Measurements from ENCODE around the gene MYO7B.

The MYO7B gene

DNA sequence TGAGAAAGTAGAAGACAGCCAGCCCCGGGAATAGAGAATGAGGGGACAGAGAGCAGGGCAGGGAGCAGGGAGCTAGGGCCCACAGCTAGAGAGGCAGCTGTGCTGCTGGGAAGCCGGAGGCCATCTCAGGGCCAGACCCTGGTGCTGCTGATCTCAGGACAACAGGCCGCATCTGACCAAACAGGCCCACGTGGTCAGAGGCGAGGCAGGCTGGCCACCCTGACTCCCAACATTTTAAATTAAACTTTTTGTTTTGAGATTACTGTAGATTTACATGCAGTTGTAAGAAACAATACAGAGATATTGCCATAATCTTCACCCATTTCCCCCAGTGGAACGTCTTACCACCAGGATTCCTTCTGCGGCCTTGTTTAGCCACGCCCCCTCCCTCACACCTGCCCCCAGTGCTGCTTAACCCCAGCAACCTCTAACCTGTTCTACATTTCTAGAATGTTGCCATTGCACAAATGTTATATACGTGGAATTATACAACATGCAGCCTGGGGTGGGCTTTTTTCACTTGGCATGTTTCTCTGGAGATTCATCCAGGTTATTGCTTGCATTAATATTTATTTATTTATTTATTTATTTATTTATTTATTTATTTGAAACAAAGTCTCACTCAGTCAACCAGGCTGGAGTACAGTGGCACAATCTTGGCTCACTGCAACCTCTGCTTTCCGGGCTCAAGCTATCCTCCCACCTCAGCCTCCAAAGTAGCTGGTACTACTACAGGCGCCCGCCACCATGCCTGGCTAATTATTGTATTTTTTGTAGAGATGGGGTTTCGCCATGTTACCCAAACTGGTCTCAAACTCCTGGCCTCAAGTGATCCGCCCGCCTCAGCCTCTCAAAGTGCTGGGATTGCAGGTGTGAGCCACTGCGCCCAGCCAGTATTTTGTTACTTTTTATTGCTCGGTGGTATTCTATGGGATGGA, 61.8 kb downstream of the MYO7B start:
- H3K9me2 ChIP-seq (replicated peaks; ENCODE audit: insufficient read depth, low read length), result no peaks in the 10 kb centered on the region
- H3K9ac ChIP-seq (ENCODE audit: low read length), result no peak overlapping the region
- no peaks in the 10 kb centered on the region for H3K4me1 ChIP-seq (ENCODE audit: low read length)
- H3K79me2 ChIP-seq (ENCODE audit: low read length), result no peaks in the 10 kb centered on the region
- H3F3A ChIP-seq (ENCODE audit: insufficient read depth, low read length), result no peaks in the 10 kb centered on the region
- H3K27ac ChIP-seq (ENCODE audit: low read length), result no peak overlapping the region
- no peaks in the 10 kb centered on the region; the same call in 1 of the 2 replicates for H3K27me3 ChIP-seq (replicated peaks; ENCODE audit: insufficient read depth, low read length)
- H3K9me3 ChIP-seq (replicated peaks; ENCODE audit: insufficient read depth, low read length), result no peaks in the 10 kb centered on the region
- no peak overlapping the region for H3K4me3 ChIP-seq (ENCODE audit: low read length)
- TF ChIP-seq, protein P1, sequence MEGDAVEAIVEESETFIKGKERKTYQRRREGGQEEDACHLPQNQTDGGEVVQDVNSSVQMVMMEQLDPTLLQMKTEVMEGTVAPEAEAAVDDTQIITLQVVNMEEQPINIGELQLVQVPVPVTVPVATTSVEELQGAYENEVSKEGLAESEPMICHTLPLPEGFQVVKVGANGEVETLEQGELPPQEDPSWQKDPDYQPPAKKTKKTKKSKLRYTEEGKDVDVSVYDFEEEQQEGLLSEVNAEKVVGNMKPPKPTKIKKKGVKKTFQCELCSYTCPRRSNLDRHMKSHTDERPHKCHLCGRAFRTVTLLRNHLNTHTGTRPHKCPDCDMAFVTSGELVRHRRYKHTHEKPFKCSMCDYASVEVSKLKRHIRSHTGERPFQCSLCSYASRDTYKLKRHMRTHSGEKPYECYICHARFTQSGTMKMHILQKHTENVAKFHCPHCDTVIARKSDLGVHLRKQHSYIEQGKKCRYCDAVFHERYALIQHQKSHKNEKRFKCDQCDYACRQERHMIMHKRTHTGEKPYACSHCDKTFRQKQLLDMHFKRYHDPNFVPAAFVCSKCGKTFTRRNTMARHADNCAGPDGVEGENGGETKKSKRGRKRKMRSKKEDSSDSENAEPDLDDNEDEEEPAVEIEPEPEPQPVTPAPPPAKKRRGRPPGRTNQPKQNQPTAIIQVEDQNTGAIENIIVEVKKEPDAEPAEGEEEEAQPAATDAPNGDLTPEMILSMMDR (IDR thresholded peaks at IDR 0.05; ENCODE audit: low read length), result no peak
- TF ChIP-seq EZH2 (optimal IDR thresholded peaks at IDR 0.05; ENCODE audit: low read depth, low read length) (no peak), EZH2phosphoT487 (IDR thresholded peaks at IDR 0.05; ENCODE audit: low read length) (no peak)
- no peaks in the 10 kb centered on the region for H4K20me1 ChIP-seq (ENCODE audit: insufficient read depth, low read length)
- H3K36me3 ChIP-seq (replicated peaks; ENCODE audit: insufficient read depth, low read length), result no peaks in the 10 kb centered on the region
- no peak for DNase-seq
- H2AFZ ChIP-seq (ENCODE audit: low read length), result no peak overlapping the region
- no peak overlapping the region for H3K4me2 ChIP-seq (ENCODE audit: low read depth, low read length)

DNA sequence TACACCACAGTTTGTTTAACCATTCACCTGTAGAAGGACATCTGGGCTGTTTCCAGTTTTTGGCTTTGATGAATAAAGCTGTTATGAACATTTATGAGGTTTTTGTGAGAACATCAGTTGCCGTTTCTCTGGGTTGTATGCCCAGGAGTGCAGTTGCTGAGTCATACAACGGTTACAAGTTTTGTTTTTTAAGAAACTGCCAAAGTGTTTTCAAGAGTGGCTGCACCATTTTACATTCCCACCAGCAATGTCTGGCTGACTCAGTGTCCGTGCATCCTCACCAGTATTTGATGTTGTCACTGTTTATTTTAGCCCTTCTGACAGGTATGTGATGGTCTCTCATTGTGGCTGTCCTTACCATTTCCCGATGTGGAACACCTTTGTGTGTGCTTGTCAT, 62.5 kb downstream of the MYO7B start:
- H3K4me1 ChIP-seq (ENCODE audit: low read length), result no peaks in the 10 kb centered on the region

DNA sequence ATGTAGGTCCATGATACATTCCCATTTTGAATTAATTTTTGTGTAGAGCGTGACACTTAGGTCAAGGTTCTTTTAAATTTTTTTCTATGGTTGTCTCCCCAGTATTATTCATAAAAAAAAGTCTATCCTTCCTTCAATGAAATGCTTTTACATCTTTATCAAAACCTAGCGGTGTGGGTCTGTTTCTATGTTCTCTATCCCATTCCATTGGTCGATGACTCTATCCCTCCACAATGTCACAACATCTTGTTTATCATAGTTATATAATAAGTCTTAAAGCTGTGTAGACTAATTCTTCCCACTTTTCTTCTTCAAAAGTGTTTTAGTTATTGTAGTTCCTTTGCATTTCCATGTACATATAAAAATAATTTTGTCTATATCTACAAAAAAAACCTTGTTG, 63.2 kb downstream of the MYO7B start:
- Histone ChIP-seq H2AFZ (ENCODE audit: low read length) (no peak overlapping the region), H3K9ac (ENCODE audit: low read length) (no peak overlapping the region), H3F3A (ENCODE audit: insufficient read depth, low read length) (no peaks in the 10 kb centered on the region), H3K27me3 (replicated peaks; ENCODE audit: insufficient read depth, low read length) (no peaks in the 10 kb centered on the region; the same call in 1 of the 2 replicates), H3K36me3 (replicated peaks; ENCODE audit: insufficient read depth, low read length) (no peaks in the 10 kb centered on the region), H3K4me3 (ENCODE audit: low read length) (no peak overlapping the region), H4K20me1 (ENCODE audit: insufficient read depth, low read length) (no peaks in the 10 kb centered on the region), H3K9me2 (replicated peaks; ENCODE audit: insufficient read depth, low read length) (no peaks in the 10 kb centered on the region), H3K27ac (ENCODE audit: low read length) (no peak overlapping the region), H3K4me2 (ENCODE audit: low read depth, low read length) (no peak overlapping the region), H3K4me1 (ENCODE audit: low read length) (no peaks in the 10 kb centered on the region), H3K9me3 (replicated peaks; ENCODE audit: insufficient read depth, low read length) (no peaks in the 10 kb centered on the region), H3K79me2 (ENCODE audit: low read length) (no peaks in the 10 kb centered on the region)
- no peak for TF ChIP-seq EZH2 (optimal IDR thresholded peaks at IDR 0.05; ENCODE audit: low read depth, low read length)
- TF ChIP-seq EZH2phosphoT487 (IDR thresholded peaks at IDR 0.05; ENCODE audit: low read length), result no peak
- TF ChIP-seq, protein P1 (IDR thresholded peaks at IDR 0.05; ENCODE audit: low read length), result no peak
- no peak for DNase-seq

More for the DNA sequence above, 62.5 kb downstream of the MYO7B start:
- Histone ChIP-seq H3K36me3 (replicated peaks; ENCODE audit: insufficient read depth, low read length) (no peaks in the 10 kb centered on the region), H3K79me2 (ENCODE audit: low read length) (no peaks in the 10 kb centered on the region), H3K9me3 (replicated peaks; ENCODE audit: insufficient read depth, low read length) (no peaks in the 10 kb centered on the region), H3K9ac (ENCODE audit: low read length) (no peak overlapping the region), H3F3A (ENCODE audit: insufficient read depth, low read length) (no peaks in the 10 kb centered on the region), H2AFZ (ENCODE audit: low read length) (no peak overlapping the region), H3K9me2 (replicated peaks; ENCODE audit: insufficient read depth, low read length) (no peaks in the 10 kb centered on the region), H4K20me1 (ENCODE audit: insufficient read depth, low read length) (no peaks in the 10 kb centered on the region), H3K27ac (ENCODE audit: low read length) (no peak overlapping the region), H3K27me3 (replicated peaks; ENCODE audit: insufficient read depth, low read length) (no peaks in the 10 kb centered on the region; the same call in 1 of the 2 replicates), H3K4me3 (ENCODE audit: low read length) (no peak overlapping the region), H3K4me2 (ENCODE audit: low read depth, low read length) (no peak overlapping the region)
- DNase-seq, result no peak
- TF ChIP-seq, protein P1 (IDR thresholded peaks at IDR 0.05; ENCODE audit: low read length), result no peak
- TF ChIP-seq EZH2 (optimal IDR thresholded peaks at IDR 0.05; ENCODE audit: low read depth, low read length) (no peak), EZH2phosphoT487 (IDR thresholded peaks at IDR 0.05; ENCODE audit: low read length) (no peak)
